Activated T-helper 9 cell treated with anti-CD3 and anti-CD28 coated beads, Interleukin-2, amount 50 U/mL, for 16 hours (primary cell): ENCODE data around the gene FCAMR.

Experiments
- DNase-seq: peaks from one replicate; pipeline ENCODE4 v3.0.0-alpha.2; 2020; ENCODE audit warnings: low read depth

Gene FCAMR, protein sequence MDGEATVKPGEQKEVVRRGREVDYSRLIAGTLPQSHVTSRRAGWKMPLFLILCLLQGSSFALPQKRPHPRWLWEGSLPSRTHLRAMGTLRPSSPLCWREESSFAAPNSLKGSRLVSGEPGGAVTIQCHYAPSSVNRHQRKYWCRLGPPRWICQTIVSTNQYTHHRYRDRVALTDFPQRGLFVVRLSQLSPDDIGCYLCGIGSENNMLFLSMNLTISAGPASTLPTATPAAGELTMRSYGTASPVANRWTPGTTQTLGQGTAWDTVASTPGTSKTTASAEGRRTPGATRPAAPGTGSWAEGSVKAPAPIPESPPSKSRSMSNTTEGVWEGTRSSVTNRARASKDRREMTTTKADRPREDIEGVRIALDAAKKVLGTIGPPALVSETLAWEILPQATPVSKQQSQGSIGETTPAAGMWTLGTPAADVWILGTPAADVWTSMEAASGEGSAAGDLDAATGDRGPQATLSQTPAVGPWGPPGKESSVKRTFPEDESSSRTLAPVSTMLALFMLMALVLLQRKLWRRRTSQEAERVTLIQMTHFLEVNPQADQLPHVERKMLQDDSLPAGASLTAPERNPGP

DNA sequence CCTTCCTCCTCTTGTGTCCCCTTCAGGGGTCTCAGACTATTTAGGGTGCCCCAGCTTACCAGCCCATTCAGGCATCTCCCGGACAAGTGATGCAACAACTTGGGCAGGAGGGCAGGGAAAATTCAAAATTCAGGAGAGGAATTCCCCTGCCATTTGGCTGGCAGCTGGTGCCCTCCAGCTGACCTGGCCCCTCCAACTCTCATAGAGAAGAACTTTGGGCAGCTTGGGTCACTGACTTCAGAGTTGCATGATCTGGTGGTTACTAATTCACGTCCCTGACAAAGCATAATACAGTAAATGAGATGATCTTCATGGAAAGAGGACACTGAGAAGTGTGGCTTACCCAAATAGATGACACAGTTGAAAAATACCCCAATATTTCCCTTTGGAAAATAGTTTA, at the start of gene FCAMR:
TSS of gene FCAMR (minus strand) at position 15 of the 400 bp plus-strand sequence. CDS start 335 bp downstream, outside the sequence.
- DNase-seq, result no peak

DNA sequence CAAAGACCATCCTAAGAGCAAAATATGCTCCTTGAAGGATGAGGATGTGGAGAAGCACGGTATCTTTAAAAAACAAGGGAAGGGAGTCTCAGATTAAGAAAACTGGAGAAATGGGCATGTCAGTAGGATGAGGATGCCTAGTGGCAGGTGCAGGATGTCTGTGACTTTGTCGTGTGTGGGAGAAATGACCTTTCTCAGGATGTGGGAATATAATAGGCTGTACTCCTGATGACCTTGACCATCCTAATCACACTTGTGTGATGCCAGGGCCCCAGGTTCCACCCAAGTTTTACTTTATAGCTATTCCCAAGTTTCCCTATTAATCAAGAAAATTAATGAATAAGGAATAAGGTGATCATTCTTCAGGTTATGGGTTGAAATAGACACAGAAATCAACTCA, 49.4 kb upstream of the FCAMR start:
- no peak for DNase-seq

DNA sequence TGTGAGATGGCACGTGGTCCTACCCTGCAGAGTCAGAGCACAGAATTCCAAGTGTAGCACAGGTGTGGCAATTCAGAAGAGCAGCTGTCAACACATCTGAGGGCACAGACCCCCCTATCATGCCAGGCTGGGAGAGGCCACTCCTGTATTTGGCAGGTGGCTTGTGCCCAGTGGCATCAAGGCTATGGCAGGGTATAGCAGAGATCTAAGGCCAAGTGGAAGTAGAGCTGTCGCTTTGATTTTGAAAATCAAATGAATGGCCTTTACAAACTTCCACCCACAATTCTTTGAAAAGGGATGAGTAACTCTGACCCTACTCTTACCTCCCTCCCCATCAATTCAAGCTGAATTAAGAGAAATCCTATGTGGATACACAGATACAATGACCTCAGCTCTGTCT, 48.9 kb upstream of the FCAMR start:
- no peak for DNase-seq

DNA sequence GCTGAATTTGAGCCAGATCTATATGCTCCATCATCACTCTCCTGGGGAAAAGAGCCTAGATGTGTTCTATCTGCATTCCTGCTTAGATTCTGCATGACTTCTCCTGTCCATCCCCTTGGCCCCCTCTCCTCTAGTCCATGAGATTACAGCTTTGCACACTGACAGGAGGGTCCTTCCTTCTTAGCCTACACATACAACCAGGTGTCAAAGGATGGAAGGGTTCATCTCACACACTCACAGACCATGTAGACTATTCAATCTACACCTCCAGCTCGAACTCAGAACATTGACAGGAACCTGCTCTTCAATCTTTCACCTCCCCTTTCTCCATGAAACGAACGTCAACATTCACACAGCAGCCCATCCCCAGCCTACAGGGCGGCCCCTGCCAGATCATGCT, 48.4 kb upstream of the FCAMR start:
- no peak for DNase-seq

DNA sequence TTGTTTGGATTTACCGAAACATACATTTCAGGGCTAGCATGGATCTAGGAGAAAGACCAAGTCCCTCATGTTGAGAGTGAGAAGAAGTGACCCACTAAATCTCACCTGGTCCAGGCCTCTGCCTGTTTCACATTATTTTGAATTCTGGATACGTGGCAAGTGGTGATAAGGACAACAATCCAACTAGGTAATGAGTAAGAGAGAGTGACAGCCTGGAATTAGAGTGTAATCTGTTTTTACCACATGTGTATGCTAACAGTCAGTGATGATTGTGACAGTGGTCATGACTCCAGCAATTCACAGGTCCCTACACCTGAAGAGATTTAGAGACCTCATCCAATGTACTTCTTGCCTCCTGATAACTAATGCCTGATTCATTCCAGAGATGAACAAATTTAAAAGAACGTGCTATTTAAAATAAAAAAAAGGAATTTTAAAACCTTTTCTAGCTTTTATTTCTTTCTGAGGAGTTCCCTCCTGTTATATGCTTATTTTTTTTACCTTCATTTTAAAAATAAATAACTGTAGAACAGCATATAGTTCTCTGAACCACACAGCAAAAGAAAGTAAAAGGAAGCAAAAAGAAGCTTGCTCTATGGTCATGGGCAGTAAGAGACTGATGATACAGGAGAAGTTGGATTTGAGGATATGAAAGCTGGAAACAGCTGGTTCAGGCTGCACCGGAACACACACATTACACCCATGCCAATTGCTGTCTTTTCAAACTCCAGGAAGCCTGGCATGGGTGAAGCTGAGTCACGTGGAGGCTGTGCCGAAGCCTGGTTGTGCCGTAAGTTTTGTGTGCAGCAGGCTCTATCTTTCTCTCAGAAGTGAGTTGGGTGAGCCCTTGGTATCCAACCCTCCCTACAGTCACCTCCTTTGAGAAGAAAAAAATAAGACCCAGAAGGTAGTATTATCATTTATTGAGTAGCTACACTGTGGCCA, 47.6 kb upstream of the FCAMR start:
- DNase-seq, result no peak

DNA sequence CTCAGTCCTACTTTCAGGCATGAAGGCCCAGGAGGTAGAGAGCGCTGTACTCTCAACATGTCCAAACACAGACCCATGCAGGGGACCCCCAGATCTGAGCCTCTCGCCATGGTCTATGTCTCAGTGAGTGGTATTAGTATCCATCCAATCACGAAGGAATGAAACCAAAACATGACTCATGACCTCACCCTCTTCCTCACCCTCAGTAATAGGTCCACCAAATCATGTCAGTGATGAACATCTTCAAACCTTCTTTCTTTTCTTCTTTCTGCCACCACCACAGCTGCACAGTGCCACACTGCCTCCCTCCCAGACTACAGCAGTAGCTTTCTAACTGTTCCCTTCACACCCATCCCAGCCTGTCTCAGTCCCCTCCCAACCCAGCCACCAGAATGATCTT, 45.5 kb upstream of the FCAMR start:
- DNase-seq, result no peak

DNA sequence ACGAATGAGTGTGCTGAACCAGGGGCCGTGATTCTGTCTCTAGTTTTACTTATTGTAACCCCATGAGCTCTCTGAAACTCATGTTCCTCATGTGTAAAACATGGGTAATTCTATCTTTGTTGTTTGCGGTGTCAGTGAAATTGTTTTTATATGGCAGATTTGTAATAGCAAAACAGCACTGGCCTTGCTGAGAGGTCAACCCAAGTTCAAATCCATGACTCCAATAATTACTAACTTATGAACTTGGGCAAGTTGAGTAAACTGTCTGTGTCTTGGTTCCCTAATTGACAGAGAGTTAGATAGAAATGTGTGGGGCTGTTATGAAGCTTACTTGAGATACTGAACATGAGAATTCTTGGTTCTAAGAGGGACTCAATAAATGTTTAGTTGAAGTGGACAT, 44.5 kb upstream of the FCAMR start:
- no peak for DNase-seq

DNA sequence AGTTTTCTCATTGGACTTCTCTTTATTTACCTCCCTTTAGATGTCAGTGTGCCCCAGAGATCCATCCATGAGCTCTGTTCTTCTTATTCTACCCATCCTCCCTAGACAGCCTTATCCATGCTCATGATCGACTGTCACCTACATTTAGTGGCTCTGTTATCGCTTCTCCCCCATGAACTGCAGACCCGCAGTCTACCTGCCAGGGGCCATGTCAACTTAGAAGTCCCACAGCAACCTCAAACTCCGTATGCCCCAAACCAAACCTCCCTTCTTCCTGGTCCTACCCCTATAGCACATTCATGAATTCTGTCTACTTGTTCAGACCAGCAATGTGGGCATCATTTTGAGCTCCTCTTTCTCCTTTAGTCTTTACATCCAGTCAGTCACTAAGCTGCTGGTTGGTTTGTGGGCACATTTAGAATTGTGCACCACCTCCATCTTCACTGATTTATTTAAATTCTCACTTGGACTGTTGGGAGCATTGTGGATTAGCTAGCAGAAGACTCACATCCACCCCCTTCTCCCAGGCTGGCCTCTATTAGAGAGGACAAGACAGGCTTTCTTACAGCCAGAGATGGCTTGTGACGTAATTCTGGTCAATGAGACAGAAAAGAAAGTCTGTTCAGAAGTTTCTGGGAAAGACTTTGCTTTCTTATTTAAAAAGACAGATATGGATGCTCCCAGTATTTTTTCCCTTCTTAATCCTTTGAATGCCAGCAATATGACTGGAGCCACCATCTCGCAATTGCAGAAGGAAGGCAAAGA, 43.2 kb upstream of the FCAMR start:
- no peak for DNase-seq

DNA sequence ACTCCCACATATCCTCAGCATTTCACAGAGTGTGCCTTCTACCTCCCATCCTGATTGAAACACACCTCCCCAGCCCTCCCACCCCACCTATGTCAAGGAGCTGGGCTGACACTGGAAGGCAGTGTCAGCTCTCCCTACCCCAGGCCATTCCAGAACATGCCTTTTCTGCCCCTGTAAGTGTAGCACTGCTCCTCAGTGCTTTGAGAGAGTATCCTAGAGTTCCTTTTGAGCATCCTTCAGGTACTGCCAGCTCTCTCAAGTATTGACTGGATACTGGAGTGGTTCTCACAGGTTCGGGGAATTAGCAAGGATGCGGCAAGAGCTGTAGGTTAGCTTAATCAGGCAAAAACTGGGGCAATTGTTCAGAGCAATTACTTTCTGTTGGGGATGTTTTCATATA, 40.5 kb upstream of the FCAMR start:
- DNase-seq, result no peak

DNA sequence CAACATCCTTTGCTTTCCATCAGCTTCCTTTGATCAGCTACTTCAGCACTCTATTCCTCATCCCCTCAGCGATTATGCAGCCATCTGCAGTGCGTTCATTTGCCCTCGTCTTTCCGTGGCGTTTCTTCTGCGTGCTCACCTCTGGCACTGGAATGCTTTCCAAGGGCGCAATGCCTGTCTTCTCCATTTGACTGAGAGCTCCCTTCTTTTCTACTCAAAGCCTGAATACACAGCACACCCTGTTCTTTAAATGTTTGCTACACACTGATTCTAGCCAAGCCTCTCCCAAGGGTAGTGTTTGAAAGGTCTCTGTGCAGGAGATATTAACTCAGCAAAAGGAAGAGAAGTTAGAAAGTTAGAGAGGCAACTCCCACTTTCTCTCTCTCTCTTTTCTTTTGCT, 39.7 kb upstream of the FCAMR start:
- no peak for DNase-seq

DNA sequence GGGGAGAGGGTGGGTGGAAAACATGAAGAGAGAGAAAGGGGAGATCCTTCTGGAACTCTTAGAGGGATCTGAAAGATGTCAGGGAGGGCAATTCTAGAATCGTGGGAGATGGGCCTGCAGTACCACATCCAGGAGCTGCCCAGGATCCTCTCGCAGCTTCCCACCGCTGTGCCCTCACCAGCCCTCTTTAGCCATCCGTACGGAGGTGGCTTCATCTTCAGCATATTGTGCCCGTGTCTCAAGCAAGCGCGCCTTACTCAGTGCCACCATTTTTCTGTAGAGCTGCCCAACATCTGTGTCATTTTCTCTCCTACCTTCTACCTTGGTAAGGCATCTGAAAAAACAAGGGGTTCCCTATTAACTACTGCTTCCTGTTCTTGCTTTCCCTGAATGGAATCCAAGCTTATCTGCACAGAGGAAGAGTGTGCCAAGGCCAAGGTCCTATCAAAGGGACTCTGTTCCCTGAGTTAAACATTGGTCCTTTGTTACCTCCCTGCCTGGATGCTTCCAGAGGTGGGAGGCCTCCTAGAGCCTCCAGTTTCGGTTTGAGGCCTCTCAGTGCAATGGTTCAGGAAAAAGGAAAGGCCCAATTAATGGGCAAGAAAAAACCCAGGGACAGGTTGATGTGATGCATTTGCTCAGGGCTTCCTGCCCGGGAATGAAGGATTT, 39.1 kb upstream of the FCAMR start:
- DNase-seq, result no peak

DNA sequence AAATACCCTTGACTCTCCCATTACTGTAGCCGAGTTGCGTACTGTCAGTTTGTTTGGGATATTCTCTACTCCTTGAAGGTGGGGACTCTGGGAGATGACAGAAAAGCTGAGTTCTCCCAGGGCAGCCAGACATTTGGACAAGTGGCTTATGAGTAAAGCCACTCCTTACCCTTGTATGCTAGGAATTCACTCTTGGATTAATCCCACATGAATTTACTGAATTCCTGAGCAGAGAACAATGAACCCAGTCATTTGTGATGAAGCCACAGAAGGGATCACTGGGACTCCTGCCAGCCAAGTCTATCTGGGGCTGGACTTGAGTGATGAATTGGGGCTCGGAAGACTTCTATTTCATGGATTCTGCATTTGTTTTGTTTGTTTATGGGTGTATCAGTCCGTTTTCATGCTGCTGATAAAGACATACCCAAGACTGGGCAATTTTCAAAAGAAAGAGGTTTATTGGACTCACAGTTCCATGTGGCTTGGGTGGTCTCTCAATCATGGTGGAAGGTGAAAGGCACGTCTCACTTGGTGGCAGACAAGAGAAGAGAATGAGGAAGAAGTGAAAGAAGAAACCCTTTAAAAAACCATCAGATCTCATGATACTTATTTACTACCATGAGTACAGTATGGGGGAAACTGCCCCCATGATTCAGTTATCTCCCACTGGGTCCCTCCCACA, 37.2 kb upstream of the FCAMR start:
- no peak for DNase-seq

DNA sequence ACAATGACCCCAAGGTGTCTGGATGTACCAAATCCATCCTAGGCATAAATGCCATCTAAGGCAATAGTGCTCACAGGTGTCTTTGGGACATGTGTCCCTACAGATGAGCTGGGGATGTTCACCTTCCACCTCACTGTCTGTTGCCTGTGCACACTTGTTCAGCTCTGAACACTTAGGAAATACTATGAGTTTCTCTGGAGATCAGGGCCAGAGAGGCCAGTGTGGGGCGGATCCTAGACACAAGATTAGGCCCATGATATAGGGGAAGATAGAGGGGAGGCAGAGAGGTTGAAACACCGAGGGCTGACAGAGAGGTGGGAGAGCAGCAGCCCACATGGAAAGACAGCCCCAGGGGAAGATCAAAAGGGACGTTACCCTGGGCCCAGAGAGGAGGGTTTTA, 36.7 kb upstream of the FCAMR start:
- no peak for DNase-seq

DNA sequence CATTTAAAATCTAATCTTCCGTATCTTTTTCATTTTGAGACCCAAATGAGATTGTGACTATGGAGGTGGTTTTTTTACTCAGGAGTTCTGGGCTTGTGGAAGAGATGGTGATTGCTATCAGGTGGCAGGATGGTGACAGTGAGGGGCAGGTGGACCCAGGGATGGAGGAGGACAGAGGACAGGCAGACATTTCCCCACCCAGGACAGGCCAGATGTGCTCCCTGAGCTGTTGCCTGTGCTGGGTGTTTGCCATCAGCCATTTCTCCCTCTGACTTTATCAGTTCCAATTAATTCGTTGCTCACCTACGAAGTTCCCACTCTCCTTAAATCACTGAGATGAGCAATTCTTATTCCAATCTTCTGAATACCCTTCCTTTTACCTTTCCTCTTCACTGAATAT, 35.8 kb upstream of the FCAMR start:
- DNase-seq, result no peak

DNA sequence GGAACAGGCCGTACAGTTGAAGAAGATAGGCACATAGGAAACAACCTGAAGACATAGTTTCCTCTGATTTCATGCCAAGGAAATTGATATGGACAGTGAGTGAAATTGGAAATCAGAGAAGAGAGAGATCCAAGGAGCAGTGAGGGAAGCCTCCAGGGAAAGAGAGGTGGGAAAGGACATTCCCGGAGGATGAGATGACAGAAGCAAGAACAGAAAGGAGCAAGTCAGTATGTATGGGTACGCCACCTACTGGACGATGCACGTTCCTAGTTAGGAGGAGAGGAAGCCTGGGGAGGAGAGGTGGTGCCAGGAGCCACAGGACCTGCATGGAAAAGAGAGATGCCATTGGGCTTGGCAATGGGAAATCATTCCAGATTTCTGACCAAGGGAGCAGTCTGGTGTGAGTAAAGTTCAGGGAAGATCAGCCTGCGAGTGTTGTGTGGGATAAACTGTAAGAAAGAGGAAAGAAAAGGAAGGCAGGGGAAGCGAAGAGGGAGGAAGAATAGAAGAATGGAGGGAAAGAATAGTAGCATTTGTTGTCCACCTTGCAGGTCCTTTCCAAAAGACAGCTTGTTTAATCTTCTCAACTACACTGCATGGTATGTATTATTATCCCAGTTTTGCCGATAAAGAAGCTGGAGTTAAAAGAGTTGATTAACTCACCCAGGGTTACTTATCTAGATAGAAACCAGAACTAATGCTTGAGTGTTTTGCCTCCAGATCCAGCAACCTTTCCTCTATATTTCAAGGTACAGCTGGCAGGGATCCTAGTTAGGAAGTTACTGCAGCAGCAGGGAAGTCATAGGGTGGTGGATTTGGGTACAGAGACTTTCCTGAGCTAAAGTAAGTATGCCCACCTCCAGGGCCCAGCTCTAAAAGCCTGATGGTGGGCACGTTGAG, 34.9 kb upstream of the FCAMR start:
- peak; percentile 11 for DNase-seq

DNA sequence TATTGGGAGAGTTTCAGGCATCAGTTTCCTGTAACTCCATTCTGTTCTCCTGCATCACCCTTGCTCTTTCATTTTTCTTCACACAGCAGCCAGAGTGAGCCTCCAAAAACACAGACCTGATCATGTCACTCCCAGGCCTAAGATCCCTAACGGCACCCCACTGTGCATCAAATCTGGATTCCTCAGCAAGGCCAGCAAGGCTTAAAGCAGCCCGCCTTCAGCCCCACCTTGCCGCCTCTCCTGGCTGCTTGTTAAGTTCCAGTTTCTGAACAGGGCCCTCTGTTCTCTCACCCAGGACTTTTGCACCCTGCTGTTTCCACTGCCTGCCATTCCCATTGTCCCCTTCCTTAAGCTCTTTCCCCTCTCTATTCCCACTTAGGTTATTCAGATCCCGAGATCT, 33.0 kb upstream of the FCAMR start:
- DNase-seq, result no peak

DNA sequence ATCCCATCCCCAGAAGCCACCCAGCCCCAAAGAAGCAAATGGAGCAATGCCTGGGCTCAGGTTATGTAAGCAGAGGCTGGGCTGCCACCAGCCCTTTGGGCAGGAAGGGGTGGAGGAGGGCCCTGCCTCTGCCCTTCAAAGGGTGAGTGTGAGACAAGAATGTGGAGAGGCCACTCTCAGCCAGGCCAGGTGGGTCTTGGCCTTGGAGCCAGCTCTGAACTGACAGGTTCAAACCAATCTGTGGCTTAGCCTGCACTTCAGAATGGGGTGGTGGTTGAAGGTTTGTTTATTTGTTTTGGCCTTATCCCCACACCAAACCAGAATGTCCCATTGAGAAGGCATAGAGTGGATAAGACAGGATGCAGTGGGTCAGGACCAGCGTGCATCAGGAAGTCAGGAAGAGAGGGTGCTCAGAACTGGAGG, 32.5 kb upstream of the FCAMR start:
- no peak for DNase-seq

DNA sequence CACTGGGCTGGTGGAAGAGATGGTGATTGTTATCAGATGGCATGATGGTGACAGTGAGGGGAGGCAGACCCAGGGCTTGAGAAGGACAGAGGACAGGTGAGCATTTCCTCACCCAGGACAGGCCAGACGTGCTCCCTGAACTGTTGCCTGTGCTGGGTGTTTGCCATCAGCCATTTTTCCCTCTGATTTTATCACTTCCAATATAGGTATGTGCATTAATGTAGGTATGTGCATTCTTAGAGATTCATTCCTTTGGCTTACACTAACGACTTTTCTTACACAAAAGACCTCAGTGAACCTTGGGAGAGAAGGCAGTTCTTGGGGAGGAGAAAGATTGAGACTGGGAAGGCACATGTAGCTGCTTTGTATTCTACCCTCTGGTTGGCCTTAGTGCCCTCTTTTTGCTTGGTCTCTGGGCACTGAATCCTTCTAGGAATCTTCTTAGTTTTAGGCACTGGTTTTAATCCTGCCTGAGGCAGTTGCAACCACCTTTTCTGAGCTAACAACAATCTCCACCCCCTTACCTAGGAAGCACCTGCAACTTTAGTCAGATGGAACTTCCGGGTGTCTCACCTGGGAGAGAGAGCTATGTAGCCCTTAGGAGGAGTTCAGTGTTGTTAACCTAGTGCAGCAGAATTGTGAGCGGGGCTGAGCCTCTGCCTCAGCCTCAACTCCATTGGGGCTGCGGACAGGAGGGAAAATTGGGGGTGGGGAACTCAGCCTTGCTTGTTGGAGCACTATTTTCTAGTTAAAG, 31.4 kb upstream of the FCAMR start:
- no peak for DNase-seq

DNA sequence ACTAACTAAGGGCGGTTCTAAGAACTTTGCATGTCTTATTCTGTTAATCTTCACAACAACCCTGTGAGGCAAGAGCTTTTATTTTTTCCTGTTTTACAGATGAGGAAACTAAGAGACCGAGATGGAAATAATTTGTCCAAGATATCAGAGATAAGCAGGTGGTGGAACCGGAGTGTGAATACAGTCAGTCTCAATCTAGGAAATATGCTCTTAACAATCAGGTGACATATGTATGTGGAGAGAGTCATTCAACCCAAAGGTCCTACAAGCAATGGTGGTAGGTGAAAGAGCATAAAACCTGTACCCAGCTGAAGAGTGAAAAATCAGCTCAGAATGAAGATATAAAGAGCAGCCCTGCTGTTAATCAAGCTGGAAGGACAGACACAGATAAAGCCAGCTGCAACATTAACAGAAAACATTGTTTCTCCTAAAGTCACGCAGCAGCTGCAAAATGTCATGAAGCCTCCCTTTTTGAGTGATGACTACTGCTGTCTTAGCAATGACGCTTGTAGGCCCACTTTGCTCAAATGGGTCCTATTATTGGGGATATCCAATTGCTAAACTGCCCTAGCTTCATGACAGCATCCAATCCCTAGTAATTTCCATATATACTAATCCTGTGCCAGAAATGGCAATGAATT, 30.5 kb upstream of the FCAMR start:
- DNase-seq, result no peak
